ENCODE measurements around the gene BMPR2.

- TF ChIP-seq, protein P1, sequence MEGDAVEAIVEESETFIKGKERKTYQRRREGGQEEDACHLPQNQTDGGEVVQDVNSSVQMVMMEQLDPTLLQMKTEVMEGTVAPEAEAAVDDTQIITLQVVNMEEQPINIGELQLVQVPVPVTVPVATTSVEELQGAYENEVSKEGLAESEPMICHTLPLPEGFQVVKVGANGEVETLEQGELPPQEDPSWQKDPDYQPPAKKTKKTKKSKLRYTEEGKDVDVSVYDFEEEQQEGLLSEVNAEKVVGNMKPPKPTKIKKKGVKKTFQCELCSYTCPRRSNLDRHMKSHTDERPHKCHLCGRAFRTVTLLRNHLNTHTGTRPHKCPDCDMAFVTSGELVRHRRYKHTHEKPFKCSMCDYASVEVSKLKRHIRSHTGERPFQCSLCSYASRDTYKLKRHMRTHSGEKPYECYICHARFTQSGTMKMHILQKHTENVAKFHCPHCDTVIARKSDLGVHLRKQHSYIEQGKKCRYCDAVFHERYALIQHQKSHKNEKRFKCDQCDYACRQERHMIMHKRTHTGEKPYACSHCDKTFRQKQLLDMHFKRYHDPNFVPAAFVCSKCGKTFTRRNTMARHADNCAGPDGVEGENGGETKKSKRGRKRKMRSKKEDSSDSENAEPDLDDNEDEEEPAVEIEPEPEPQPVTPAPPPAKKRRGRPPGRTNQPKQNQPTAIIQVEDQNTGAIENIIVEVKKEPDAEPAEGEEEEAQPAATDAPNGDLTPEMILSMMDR (conservative IDR thresholded peaks at IDR 0.05; ENCODE audit: low read depth, low read length), result no peak
- TF ChIP-seq EZH2phosphoT487 (IDR thresholded peaks at IDR 0.05; ENCODE audit: borderline replicate concordance, low read length) (no peak), EZH2 (IDR thresholded peaks at IDR 0.05; ENCODE audit: low read length, unreplicated experiment) (no peak)
Observed at GRCh38 chr2:202592566-202592965, 216.4 kb downstream of the BMPR2 start.

Measured in PC-3 (cell line).